GM12801 (cell line): ENCODE results near the gene INMT.

ENCODE experiments used
- CTCF ChIP-seq: IDR thresholded peaks from one replicate; pipeline ENCODE4 v1.5.1; 2011; ENCODE audit warnings: control low read depth; ENCODE audit not compliant: insufficient read length; ENCODE audit errors: extremely low read depth

The INMT gene

GRCh38 chr7:30717181-30717580 lies 34.8 kb upstream of the INMT start:
- no peak for TF ChIP-seq CTCF

- no peak for TF ChIP-seq CTCF
Observed at GRCh38 chr7:30721211-30721610, 30.7 kb upstream of the INMT start.

- no peak for TF ChIP-seq CTCF
Observed at GRCh38 chr7:30722187-30722586, 29.7 kb upstream of the INMT start.

- no peak for TF ChIP-seq CTCF
Observed at GRCh38 chr7:30722671-30723070, 29.3 kb upstream of the INMT start.

GRCh38 chr7:30723776-30724175 lies 28.2 kb upstream of the INMT start:
- no peak for TF ChIP-seq CTCF

- no peak for TF ChIP-seq CTCF
Observed at GRCh38 chr7:30726296-30727006, 25.5 kb upstream of the INMT start.

GRCh38 chr7:30727061-30727945 lies 24.6 kb upstream of the INMT start:
- TF ChIP-seq CTCF: no peak
